Retinal pigment epithelial cell (primary cell): ENCODE data around the gene EGFR.

Source experiments
- DNase-seq: peaks from one replicate; pipeline ENCODE4 v3.0.0-alpha.2; 2010; ENCODE audit warnings: low read depth
- H3K4me3 ChIP-seq: 2 replicates; pipeline ENCODE4 v1.5.1; 2011; ENCODE audit warnings: mild to moderate bottlenecking, low read length, control low read depth, moderate library complexity
- CTCF ChIP-seq: conservative IDR thresholded peaks from 2 replicates; pipeline ENCODE4 v1.5.1; 2011; ENCODE audit warnings: low read depth, low read length, control low read depth, inconsistent platforms

EGFR gene

GRCh38 chr7:55099821-55100543 lies 81.2 kb downstream of the EGFR start:
- DNase-seq: no peak
- TF ChIP-seq CTCF: no peak
- H3K4me3 ChIP-seq: no peak overlapping the region

- DNase-seq: no peak
- no peak for TF ChIP-seq CTCF
- H3K4me3 ChIP-seq: no peak overlapping the region
Observed at GRCh38 chr7:55100544-55101327, 81.9 kb downstream of the EGFR start.

GRCh38 chr7:55101359-55101758 lies 82.5 kb downstream of the EGFR start:
- DNase-seq: no peak
- TF ChIP-seq CTCF: no peak
- H3K4me3 ChIP-seq: no peak overlapping the region

GRCh38 chr7:55104123-55104522 lies 85.3 kb downstream of the EGFR start:
- no peak for TF ChIP-seq CTCF
- no peak overlapping the region for H3K4me3 ChIP-seq
- no peak for DNase-seq

- TF ChIP-seq CTCF: no peak
- no peak for DNase-seq
- H3K4me3 ChIP-seq: no peak overlapping the region
Observed at GRCh38 chr7:55104712-55105433, 86.1 kb downstream of the EGFR start.

GRCh38 chr7:55105952-55106351 lies 87.1 kb downstream of the EGFR start:
- no peak overlapping the region for H3K4me3 ChIP-seq
- TF ChIP-seq CTCF: no peak
- no peak for DNase-seq
